Liver (tissue), 9 donors: ENCODE results near the gene ERC2. TPM values are rescaled to one million over a fixed set of nuclear protein-coding genes. Genes with fewer than 3 reads are reported as not detected.

Experiments
- DNase-seq: peaks from one replicate; pipeline ENCODE4 v3.0.0-alpha.2; 2017; ENCODE audit warnings: low spot score
- H3K27ac ChIP-seq, 2 donors: one replicate each; pipeline ENCODE4 v1.7.0; 2013; ENCODE audit warnings: inconsistent platforms in 2 of 2, low read length in 2 of 2, control low read depth in 1 of 2, low read depth in 1 of 2, mild to moderate bottlenecking in 1 of 2
- H3K27me3 ChIP-seq, 4 donors: one replicate each; pipeline versions ENCODE4 v1.6.1 to v1.7.0; 2013; ENCODE audit warnings: low read length in 3 of 4, inconsistent platforms in 1 of 4, mild to moderate bottlenecking in 1 of 4, moderate library complexity in 1 of 4; ENCODE audit not compliant: control insufficient read depth in 4 of 4, insufficient read depth in 4 of 4
- H3K36me3 ChIP-seq, 4 donors: one replicate each; pipeline versions ENCODE4 v1.6.1 to v1.7.0; 2013; ENCODE audit warnings: low read length in 3 of 4, mild to moderate bottlenecking in 3 of 4, low read depth in 1 of 4, moderate library complexity in 1 of 4; ENCODE audit not compliant: control insufficient read depth in 4 of 4, insufficient read depth in 3 of 4
- H3K4me1 ChIP-seq, 4 donors: one replicate each; pipeline versions ENCODE4 v1.6.1 to v1.7.0; 2013; ENCODE audit warnings: low read length in 3 of 4, mild to moderate bottlenecking in 3 of 4, moderate library complexity in 1 of 4; ENCODE audit not compliant: control insufficient read depth in 4 of 4, insufficient read depth in 4 of 4
- H3K4me3 ChIP-seq, 3 donors: one replicate each; pipeline versions ENCODE4 v1.6.1 to v1.7.0; 2013; ENCODE audit warnings: low read length in 3 of 3, control low read depth in 1 of 3, low read depth in 1 of 3, mild to moderate bottlenecking in 1 of 3
- H3K9ac ChIP-seq, 2 donors: one replicate each; pipeline ENCODE4 v1.7.0; 2013; ENCODE audit warnings: low read length in 2 of 2, mild to moderate bottlenecking in 2 of 2, moderate library complexity in 2 of 2, control low read depth in 1 of 2, low read depth in 1 of 2
- H3K9me3 ChIP-seq, 4 donors: one replicate each; pipeline versions ENCODE4 v1.6.1 to v1.7.0; 2013; ENCODE audit warnings: low read length in 3 of 4; ENCODE audit not compliant: control insufficient read depth in 4 of 4
- EGR1 ChIP-seq, 2 donors: IDR thresholded peaks; 2 replicates each; pipeline ENCODE4 v1.6.1; 2016 to 2018; ENCODE audit warnings: antibody characterized with exemption in 2 of 2, low read depth in 2 of 2
- FOXA1 ChIP-seq: IDR thresholded peaks from 2 replicates; pipeline ENCODE4 v1.6.1; 2016; ENCODE audit warnings: antibody characterized with exemption
- FOXA2 ChIP-seq: IDR thresholded peaks from 2 replicates; pipeline ENCODE4 v1.6.1; 2016; ENCODE audit warnings: antibody characterized with exemption
- GABPA ChIP-seq, 2 donors: IDR thresholded peaks in 1 of 2; conservative IDR thresholded peaks in 1 of 2; 2 replicates each; pipeline ENCODE4 v1.6.1; 2016; ENCODE audit warnings: antibody characterized with exemption in 2 of 2, mild to moderate bottlenecking in 1 of 2, moderate library complexity in 1 of 2
- HNF4A ChIP-seq, 2 donors: conservative IDR thresholded peaks; 2 replicates each; pipeline ENCODE4 v1.6.1; 2016; ENCODE audit warnings: antibody characterized with exemption in 2 of 2, mild to moderate bottlenecking in 2 of 2
- HNF4G ChIP-seq: IDR thresholded peaks from 2 replicates; pipeline ENCODE4 v1.6.1; 2016; ENCODE audit warnings: antibody characterized with exemption
- JUND ChIP-seq, 2 donors: IDR thresholded peaks; 2 replicates each; pipeline ENCODE4 v1.6.1; 2016; ENCODE audit warnings: antibody characterized with exemption in 2 of 2
- NR2F2 ChIP-seq: IDR thresholded peaks from 2 replicates; pipeline ENCODE4 v1.6.1; 2016; ENCODE audit warnings: antibody characterized with exemption
- RAD21 ChIP-seq, 2 donors: IDR thresholded peaks; 2 replicates each; pipeline ENCODE4 v1.6.1; 2016; ENCODE audit warnings: antibody characterized with exemption in 2 of 2, mild to moderate bottlenecking in 2 of 2
- RXRA ChIP-seq, 2 donors: IDR thresholded peaks; 2 replicates each; pipeline ENCODE4 v1.6.1; 2017 to 2018; ENCODE audit warnings: antibody characterized with exemption in 2 of 2, mild to moderate bottlenecking in 1 of 2
- SP1 ChIP-seq: IDR thresholded peaks from 2 replicates; pipeline ENCODE4 v1.6.1; 2018; ENCODE audit warnings: antibody characterized with exemption, mild to moderate bottlenecking
- TAF1 ChIP-seq: conservative IDR thresholded peaks from 2 replicates; pipeline ENCODE4 v1.6.1; 2016; ENCODE audit warnings: antibody characterized with exemption, mild to moderate bottlenecking
- YY1 ChIP-seq: IDR thresholded peaks from 2 replicates; pipeline ENCODE4 v1.6.1; 2016; ENCODE audit warnings: antibody characterized with exemption, mild to moderate bottlenecking
- WGBS: extraction: QIAGEN DNeasy Blood & Tissue Kit; methylation state at CpG from one replicate; pipeline ENCODE4 v1.1.7; 2013; 5-methylcytosine and 5-hydroxymethylcytosine counted together
- polyA plus RNA-seq, 2 donors: library from polyadenylated mRNA; stranded (reverse) in 1 of 2; unstranded in 1 of 2; fragments of 200-250 nt in 1 of 2; fragments of >200 nt in 1 of 2; fragmentation: Nextera tagmentation in 1 of 2; extraction: Ambion mirVana in 1 of 2; gene quantifications; one replicate each; pipeline versions ENCODE4 v1.2.1 to v1.2.3, GENCODE V29; 2013 to 2015
- total RNA-seq, 2 donors: library from RNA; depleted of rRNA; stranded (reverse); fragments of >200 nt; gene quantifications; one replicate each; pipeline ENCODE4 v1.2.3, GENCODE V29; 2014
- TF ChIP-seq, protein P1 (sequence below): IDR thresholded peaks from 2 replicates; pipeline ENCODE4 v1.6.1; 2016; ENCODE audit warnings: antibody characterized with exemption
- TF ChIP-seq, protein P2 (sequence below): IDR thresholded peaks from 2 replicates; pipeline ENCODE4 v1.6.1; 2016; ENCODE audit warnings: antibody characterized with exemption, mild to moderate bottlenecking
- TF ChIP-seq, protein P3 (sequence below): IDR thresholded peaks from 2 replicates; pipeline ENCODE4 v1.6.1; 2016; ENCODE audit warnings: antibody characterized with exemption
- TF ChIP-seq, protein P4 (sequence below): IDR thresholded peaks from 2 replicates; pipeline ENCODE4 v1.6.1; 2016; ENCODE audit warnings: antibody characterized with exemption
- donor health status: healthy.
- donor health status: healthy.
- donor health status: healthy.
- donor health status: healthy.
- donor health status: healthy.

The ERC2 gene
- total and polyA plus RNA-seq, 4 donors: 0.14 to 0.25 TPM; not detected in 2

DNA sequence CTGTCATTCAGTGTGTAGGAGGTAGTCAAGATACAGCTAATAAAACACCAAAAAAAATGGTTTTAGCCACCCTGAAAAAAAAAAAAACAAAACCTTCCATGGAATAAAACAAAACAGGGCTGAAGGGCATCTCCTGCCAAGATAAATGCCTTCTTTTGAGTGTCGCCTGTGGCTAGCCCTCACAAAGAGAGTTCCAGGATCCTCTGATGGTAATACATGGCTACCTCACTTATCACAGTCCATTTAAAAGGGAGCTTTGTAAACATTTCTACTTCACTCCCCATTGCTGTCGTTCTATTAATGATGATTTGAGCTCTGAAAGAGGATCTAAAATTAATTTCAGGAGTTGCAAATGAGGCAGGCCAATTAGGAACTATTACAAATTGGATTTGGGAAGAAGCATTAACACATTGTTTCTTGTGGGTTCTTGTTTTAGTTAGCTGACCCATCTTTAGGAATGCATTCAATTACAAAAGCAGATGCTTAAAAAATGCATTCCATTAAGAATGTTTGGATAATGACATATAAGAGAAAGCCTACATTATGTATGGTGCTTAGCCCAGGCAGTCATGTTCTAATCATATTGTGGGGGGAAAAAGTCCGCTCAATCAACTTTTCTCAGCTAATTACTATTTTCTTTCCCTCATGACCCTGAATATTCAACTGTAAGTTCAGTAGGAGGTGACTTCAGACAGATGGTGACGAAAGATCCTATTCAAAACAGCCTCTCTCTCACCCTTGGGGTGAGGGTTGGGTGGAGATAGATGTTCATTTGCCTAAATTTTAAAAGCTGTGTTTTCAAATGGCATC, 726.0 kb downstream of the ERC2 start:
- Histone ChIP-seq H3K9ac (no peak overlapping the region), H3K4me3 (no peak overlapping the region), H3K36me3 (no peaks in the 10 kb centered on the region), H3K4me1 (no peaks in the 10 kb centered on the region), H3K27ac (no peak overlapping the region), H3K27me3 (no peaks in the 10 kb centered on the region), H3K9me3 (no peaks in the 10 kb centered on the region)
- 80% methylated on average over 4 of the region's 4 CpGs for WGBS
- no peak for DNase-seq
- TF ChIP-seq FOXA2 (no peak), YY1 (no peak), HNF4A (conservative IDR thresholded peaks at IDR 0.05) (no peak), TAF1 (no peak), FOXA1 (no peak), RAD21 (IDR thresholded peaks at IDR 0.05) (no peak), HNF4G (no peak), EGR1 (IDR thresholded peaks at IDR 0.05; ENCODE audit: low read depth in 2 of 2) (no peak), NR2F2 (no peak), JUND (IDR thresholded peaks at IDR 0.05) (no peak), SP1 (no peak)
- TF ChIP-seq, protein P1, sequence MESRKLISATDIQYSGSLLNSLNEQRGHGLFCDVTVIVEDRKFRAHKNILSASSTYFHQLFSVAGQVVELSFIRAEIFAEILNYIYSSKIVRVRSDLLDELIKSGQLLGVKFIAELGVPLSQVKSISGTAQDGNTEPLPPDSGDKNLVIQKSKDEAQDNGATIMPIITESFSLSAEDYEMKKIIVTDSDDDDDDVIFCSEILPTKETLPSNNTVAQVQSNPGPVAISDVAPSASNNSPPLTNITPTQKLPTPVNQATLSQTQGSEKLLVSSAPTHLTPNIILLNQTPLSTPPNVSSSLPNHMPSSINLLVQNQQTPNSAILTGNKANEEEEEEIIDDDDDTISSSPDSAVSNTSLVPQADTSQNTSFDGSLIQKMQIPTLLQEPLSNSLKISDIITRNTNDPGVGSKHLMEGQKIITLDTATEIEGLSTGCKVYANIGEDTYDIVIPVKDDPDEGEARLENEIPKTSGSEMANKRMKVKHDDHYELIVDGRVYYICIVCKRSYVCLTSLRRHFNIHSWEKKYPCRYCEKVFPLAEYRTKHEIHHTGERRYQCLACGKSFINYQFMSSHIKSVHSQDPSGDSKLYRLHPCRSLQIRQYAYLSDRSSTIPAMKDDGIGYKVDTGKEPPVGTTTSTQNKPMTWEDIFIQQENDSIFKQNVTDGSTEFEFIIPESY: no peak
- TF ChIP-seq, protein P2, sequence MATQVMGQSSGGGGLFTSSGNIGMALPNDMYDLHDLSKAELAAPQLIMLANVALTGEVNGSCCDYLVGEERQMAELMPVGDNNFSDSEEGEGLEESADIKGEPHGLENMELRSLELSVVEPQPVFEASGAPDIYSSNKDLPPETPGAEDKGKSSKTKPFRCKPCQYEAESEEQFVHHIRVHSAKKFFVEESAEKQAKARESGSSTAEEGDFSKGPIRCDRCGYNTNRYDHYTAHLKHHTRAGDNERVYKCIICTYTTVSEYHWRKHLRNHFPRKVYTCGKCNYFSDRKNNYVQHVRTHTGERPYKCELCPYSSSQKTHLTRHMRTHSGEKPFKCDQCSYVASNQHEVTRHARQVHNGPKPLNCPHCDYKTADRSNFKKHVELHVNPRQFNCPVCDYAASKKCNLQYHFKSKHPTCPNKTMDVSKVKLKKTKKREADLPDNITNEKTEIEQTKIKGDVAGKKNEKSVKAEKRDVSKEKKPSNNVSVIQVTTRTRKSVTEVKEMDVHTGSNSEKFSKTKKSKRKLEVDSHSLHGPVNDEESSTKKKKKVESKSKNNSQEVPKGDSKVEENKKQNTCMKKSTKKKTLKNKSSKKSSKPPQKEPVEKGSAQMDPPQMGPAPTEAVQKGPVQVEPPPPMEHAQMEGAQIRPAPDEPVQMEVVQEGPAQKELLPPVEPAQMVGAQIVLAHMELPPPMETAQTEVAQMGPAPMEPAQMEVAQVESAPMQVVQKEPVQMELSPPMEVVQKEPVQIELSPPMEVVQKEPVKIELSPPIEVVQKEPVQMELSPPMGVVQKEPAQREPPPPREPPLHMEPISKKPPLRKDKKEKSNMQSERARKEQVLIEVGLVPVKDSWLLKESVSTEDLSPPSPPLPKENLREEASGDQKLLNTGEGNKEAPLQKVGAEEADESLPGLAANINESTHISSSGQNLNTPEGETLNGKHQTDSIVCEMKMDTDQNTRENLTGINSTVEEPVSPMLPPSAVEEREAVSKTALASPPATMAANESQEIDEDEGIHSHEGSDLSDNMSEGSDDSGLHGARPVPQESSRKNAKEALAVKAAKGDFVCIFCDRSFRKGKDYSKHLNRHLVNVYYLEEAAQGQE: no peak

DNA sequence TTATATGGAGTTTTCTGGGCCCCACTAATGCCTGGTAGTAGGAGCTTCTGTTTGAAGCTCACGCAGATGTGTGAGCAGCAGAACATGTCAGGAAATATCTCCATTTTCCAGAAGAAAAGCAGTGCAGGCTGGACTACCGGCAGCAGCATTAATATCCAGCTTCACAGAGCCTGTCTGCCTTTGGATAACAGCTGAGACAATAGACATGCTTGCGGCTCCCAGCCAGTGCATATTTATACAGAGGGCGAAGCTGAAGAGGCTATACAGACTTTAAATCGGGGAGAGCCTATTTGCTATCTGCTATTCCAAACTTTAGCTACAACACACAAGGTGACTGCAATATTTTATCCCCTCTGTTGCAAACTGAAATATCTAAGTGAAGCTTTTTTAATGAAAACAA, 731.1 kb downstream of the ERC2 start:
- TF ChIP-seq HNF4A (conservative IDR thresholded peaks at IDR 0.05) (no peak), NR2F2 (no peak), YY1 (no peak), RXRA (IDR thresholded peaks at IDR 0.05) (no peak), EGR1 (IDR thresholded peaks at IDR 0.05; ENCODE audit: low read depth in 2 of 2) (no peak), GABPA (IDR thresholded peaks at IDR 0.05 in 1 of 2, conservative IDR thresholded peaks at IDR 0.05 in 1 of 2) (no peak)
- TF ChIP-seq, protein P3, sequence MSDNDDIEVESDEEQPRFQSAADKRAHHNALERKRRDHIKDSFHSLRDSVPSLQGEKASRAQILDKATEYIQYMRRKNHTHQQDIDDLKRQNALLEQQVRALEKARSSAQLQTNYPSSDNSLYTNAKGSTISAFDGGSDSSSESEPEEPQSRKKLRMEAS: no peak
- TF ChIP-seq, protein P2: no peak
- TF ChIP-seq, protein P4, sequence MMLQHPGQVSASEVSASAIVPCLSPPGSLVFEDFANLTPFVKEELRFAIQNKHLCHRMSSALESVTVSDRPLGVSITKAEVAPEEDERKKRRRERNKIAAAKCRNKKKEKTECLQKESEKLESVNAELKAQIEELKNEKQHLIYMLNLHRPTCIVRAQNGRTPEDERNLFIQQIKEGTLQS: no peak
- no peak overlapping the region for H3K27ac ChIP-seq
- no peaks in the 10 kb centered on the region for H3K27me3 ChIP-seq
- H3K9ac ChIP-seq: no peak overlapping the region
- DNase-seq: no peak
- 77% methylated on average over 5 of the region's 5 CpGs for WGBS
- no peaks in the 10 kb centered on the region for H3K9me3 ChIP-seq
- no peaks in the 10 kb centered on the region for H3K36me3 ChIP-seq
- H3K4me3 ChIP-seq: no peak overlapping the region
- H3K4me1 ChIP-seq: no peaks in the 10 kb centered on the region
